HCT116 (cell line): ENCODE measurements around the gene ANO2. TPM values are rescaled to one million over a fixed set of nuclear protein-coding genes. Genes with fewer than 3 reads are reported as not detected.

Experiments
- ATAC-seq: fragments of 200-7000 bp; cut with Tn5 transposase; 2 replicates; pipeline ENCODE4 v1.9.1; 2020; ENCODE audit warnings: mild to moderate bottlenecking, moderate library complexity
- BruUV-seq: library from RNA; stranded (reverse); fragments of 400-500 nt; replicated peaks from 2 replicates; lab custom pipeline; 2021; lab: Mats Ljungman, UMichigan
- CTCF ChIA-PET: fragments of 300-600 bp; sonication (Branson Sonifier 250); formaldehyde crosslinking; loops from one replicate; lab custom pipeline; 2021; ENCODE audit warnings: antibody characterized with exemption; lab: Charles Lee
- POLR2A ChIA-PET: fragments of 300-600, 350-600 bp; sonication (Branson Sonifier 250); formaldehyde crosslinking; loops from one replicate; lab custom pipeline; 2021; ENCODE audit warnings: antibody characterized with exemption; lab: Charles Lee
- RAD21 ChIA-PET, 2 experiments: fragments of 300-600 bp; sonication (Branson Sonifier 250); formaldehyde crosslinking; loops; one replicate each; lab custom pipeline; 2023; ENCODE audit warnings: low total read pairs in 2 of 2; ENCODE audit not compliant: uncharacterized antibody in 2 of 2, unreplicated experiment in 2 of 2, low non-redundant PET in 1 of 2; lab: Charles Lee
- DNase-seq: peaks from one replicate; pipeline ENCODE4 v3.0.0-alpha.2; 2010; ENCODE audit warnings: low read depth, low spot score
- H2AFZ ChIP-seq: fragments of 200-600 bp; shearing (Covaris generic), sonication (generic); 2 replicates; pipeline ENCODE4 v1.6.1; 2017; ENCODE audit warnings: low read depth, mixed run types, mixed read lengths, antibody characterized with exemption, low read length; ENCODE audit not compliant: poor library complexity, severe bottlenecking
- H3K27ac ChIP-seq: 2 replicates; pipeline ENCODE4 v1.5.1; 2012; ENCODE audit warnings: low read depth, low read length
- H3K27me3 ChIP-seq: fragments of 200-600 bp; sonication (generic); 2 replicates; pipeline ENCODE4 v1.6.1; 2016; ENCODE audit warnings: mixed run types, low read length, mixed read lengths; ENCODE audit not compliant: insufficient read depth
- H3K36me3 ChIP-seq, 2 experiments: fragments of 200-500 bp in 1 of 2; fragments of 200-600 bp in 1 of 2; sonication (Bioruptor generic) in 1 of 2; sonication (generic) in 1 of 2; 2 replicates each; pipeline versions ENCODE4 v1.5.1 to v1.6.1; 2014 to 2016; ENCODE audit warnings: low read length in 2 of 2, inconsistent platforms in 1 of 2, mixed read lengths in 1 of 2, mixed run types in 1 of 2; ENCODE audit not compliant: insufficient read depth in 2 of 2, control insufficient read depth in 1 of 2
- H3K4me1 ChIP-seq, 2 experiments: fragments of 200-600 bp in 1 of 2; sonication (generic) in 1 of 2; 2 replicates each; pipeline versions ENCODE4 v1.5.1 to v1.6.1; 2012 to 2017; ENCODE audit warnings: low read length in 2 of 2, inconsistent platforms in 1 of 2, mild to moderate bottlenecking in 1 of 2, mixed read lengths in 1 of 2, mixed run types in 1 of 2, moderate library complexity in 1 of 2; ENCODE audit not compliant: insufficient read depth in 2 of 2, control insufficient read depth in 1 of 2
- H3K4me2 ChIP-seq: fragments of 200-600 bp; sonication (generic); 2 replicates; pipeline ENCODE4 v1.6.1; 2017; ENCODE audit warnings: mixed run types, low read length, mixed read lengths
- H3K4me3 ChIP-seq, 2 experiments: fragments of 200-600 bp in 1 of 2; sonication (generic) in 1 of 2; replicated peaks in 1 of 2; 2 replicates each; pipeline ENCODE4 v1.5.1; 2011 to 2016; ENCODE audit warnings: low read length in 2 of 2, control low read depth in 1 of 2, low read depth in 1 of 2, mild to moderate bottlenecking in 1 of 2, mixed read lengths in 1 of 2, mixed run types in 1 of 2
- H3K79me2 ChIP-seq: fragments of 200-600 bp; sonication (generic); 2 replicates; pipeline ENCODE4 v1.6.1; 2017; ENCODE audit warnings: mild to moderate bottlenecking, mixed run types, low read length, moderate library complexity, mixed read lengths; ENCODE audit not compliant: insufficient read depth
- H3K9ac ChIP-seq: fragments of 200-600 bp; sonication (generic); 2 replicates; pipeline ENCODE4 v1.6.1; 2016; ENCODE audit warnings: low read length, mixed read lengths
- H3K9me2 ChIP-seq: fragments of 200-600 bp; sonication (generic), shearing (Covaris generic); 2 replicates; pipeline ENCODE4 v1.6.1; 2017; ENCODE audit warnings: mixed run types, mild to moderate bottlenecking, moderate library complexity; ENCODE audit not compliant: insufficient read depth
- H3K9me3 ChIP-seq, 2 experiments: fragments of 200-500 bp in 1 of 2; fragments of 200-600 bp in 1 of 2; sonication (Bioruptor generic) in 1 of 2; sonication (generic) in 1 of 2; 2 replicates each; pipeline ENCODE4 v1.6.1; 2014 to 2017; ENCODE audit warnings: low read length in 2 of 2, mixed read lengths in 2 of 2, inconsistent platforms in 1 of 2, low read depth in 1 of 2, mild to moderate bottlenecking in 1 of 2, mixed run types in 1 of 2, moderate library complexity in 1 of 2; ENCODE audit not compliant: control insufficient read depth in 1 of 2, insufficient read depth in 1 of 2
- H4K20me1 ChIP-seq: fragments of 200-600 bp; sonication (generic), shearing (Covaris generic); 2 replicates; pipeline ENCODE4 v1.6.1; 2017; ENCODE audit warnings: mixed run types, mild to moderate bottlenecking, moderate library complexity; ENCODE audit not compliant: insufficient read depth
- ATF3 ChIP-seq: IDR thresholded peaks from 2 replicates; pipeline ENCODE4 v1.6.1; 2012
- CBX3 ChIP-seq: IDR thresholded peaks from 2 replicates; pipeline ENCODE4 v1.6.1; 2012; ENCODE audit warnings: low read depth
- EGR1 ChIP-seq: IDR thresholded peaks from 2 replicates; pipeline ENCODE4 v1.6.1; 2012; ENCODE audit warnings: low read depth
- ELF1 ChIP-seq: IDR thresholded peaks from 2 replicates; pipeline ENCODE4 v1.6.1; 2012; ENCODE audit warnings: low read depth, borderline replicate concordance
- EZH2phosphoT487 ChIP-seq: fragments of 200-600 bp; IDR thresholded peaks from 2 replicates; pipeline ENCODE4 v1.6.1; 2018; ENCODE audit warnings: antibody characterized with exemption, borderline replicate concordance
- FOSL1 ChIP-seq: IDR thresholded peaks from 2 replicates; pipeline ENCODE4 v1.6.1; 2012; ENCODE audit warnings: low read depth
- JUND ChIP-seq: IDR thresholded peaks from 2 replicates; pipeline ENCODE4 v1.6.1; 2012
- POLR2A ChIP-seq: IDR thresholded peaks from 2 replicates; pipeline ENCODE4 v1.7.0; 2011; ENCODE audit warnings: borderline replicate concordance; ENCODE audit not compliant: insufficient read depth, insufficient read length; ENCODE audit errors: extremely low read depth
- POLR2AphosphoS5 ChIP-seq: IDR thresholded peaks from 2 replicates; pipeline ENCODE4 v1.6.1; 2011; ENCODE audit warnings: mild to moderate bottlenecking, low read depth, low read length, moderate library complexity
- RAD21 ChIP-seq: IDR thresholded peaks from 2 replicates; pipeline ENCODE4 v1.6.1; 2012; ENCODE audit warnings: low read depth, mild to moderate bottlenecking
- REST ChIP-seq: IDR thresholded peaks from 2 replicates; pipeline ENCODE4 v1.6.1; 2012; ENCODE audit warnings: low read depth
- SIN3A ChIP-seq: IDR thresholded peaks from 2 replicates; pipeline ENCODE4 v1.6.1; 2012; ENCODE audit warnings: low read depth
- SP1 ChIP-seq: IDR thresholded peaks from 2 replicates; pipeline ENCODE4 v1.6.1; 2012; ENCODE audit warnings: low read depth
- SRF ChIP-seq: IDR thresholded peaks from 2 replicates; pipeline ENCODE4 v1.6.1; 2012; ENCODE audit warnings: low read depth
- TCF7L2 ChIP-seq: IDR thresholded peaks from 2 replicates; pipeline ENCODE4 v1.7.0; 2011; ENCODE audit warnings: borderline replicate concordance, inconsistent platforms; ENCODE audit not compliant: insufficient read depth, insufficient read length; ENCODE audit errors: extremely low read depth
- YY1 ChIP-seq: IDR thresholded peaks from 2 replicates; pipeline ENCODE4 v1.6.1; 2011; ENCODE audit warnings: low read length, low read depth, moderate library complexity, mild to moderate bottlenecking; ENCODE audit not compliant: insufficient replicate concordance; ENCODE audit errors: extremely low read depth
- ZFX ChIP-seq: fragments of 450-650 bp; IDR thresholded peaks from 2 replicates; pipeline ENCODE4 v1.6.1; 2017
- ZNF274 ChIP-seq: fragments of 200-500 bp; sonication (Bioruptor generic); IDR thresholded peaks from 2 replicates; pipeline ENCODE4 v1.6.1; 2014; ENCODE audit warnings: mild to moderate bottlenecking, low read depth, low read length, inconsistent platforms
- intact Hi-C: fragments of 100-400 bp; cut with micrococcal nuclease; formaldehyde crosslinking; loops from 2 replicates; pipeline ENCODE4 v1.10.0; 2022
- total RNA-seq: library from RNA; stranded (reverse); gene quantifications from one replicate; pipeline ENCODE4 v1.2.1, GENCODE V29; 2021; ENCODE audit not compliant: unreplicated experiment
- TF ChIP-seq, protein P1 (sequence below): IDR thresholded peaks from 2 replicates; pipeline ENCODE4 v1.6.1; 2012
- TF ChIP-seq, protein P2 (sequence below), 3 experiments: fragments of 200-600 bp in 1 of 3; sonication (generic) in 1 of 3; IDR thresholded peaks in 2 of 3; conservative IDR thresholded peaks in 1 of 3; 2 replicates each; pipeline ENCODE4 v1.5.1; 2012 to 2017; ENCODE audit warnings: low read depth in 2 of 3, low read length in 2 of 3, antibody characterized with exemption in 1 of 3, borderline replicate concordance in 1 of 3, control low read depth in 1 of 3, mild to moderate bottlenecking in 1 of 3, mixed read lengths in 1 of 3, mixed run types in 1 of 3, moderate library complexity in 1 of 3; ENCODE audit not compliant: insufficient read depth in 1 of 3

Gene ANO2
- total RNA-seq, 1 experiment from 2014 or later: not detected

GRCh38 chr12:5616854-5617253 lies 328.2 kb downstream of the ANO2 start:
- no peak for ATAC-seq
- Histone ChIP-seq H3K4me2 (no peak overlapping the region), H3K9me2 (no peaks in the 10 kb centered on the region), H4K20me1 (no peaks in the 10 kb centered on the region), H3K9ac (no peak overlapping the region), H3K9me3 (no peaks in the 10 kb centered on the region), H3K79me2 (no peaks in the 10 kb centered on the region), H3K36me3 (no peaks in the 10 kb centered on the region), H3K27me3 (0 out of 2 replicates have a peak, but pooled peaks cover 3% of the 10 kb centered on the region), H3K4me3 (no peak overlapping the region), H3K27ac (no peak overlapping the region), H3K4me1 (no peaks in the 10 kb centered on the region), H2AFZ (no peak overlapping the region)
- DNase-seq: no peak
- RAD21 ChIA-PET: no interaction called here
- TF ChIP-seq POLR2AphosphoS5 (no peak), EGR1 (no peak), CBX3 (no peak), SP1 (no peak), SRF (no peak), ZNF274 (no peak), POLR2A (no peak), YY1 (no peak), ZFX (no peak), FOSL1 (no peak), RAD21 (no peak), EZH2phosphoT487 (no peak), JUND (no peak), TCF7L2 (no peak), ELF1 (no peak), REST (no peak), SIN3A (no peak), ATF3 (no peak)
- TF ChIP-seq, protein P1, sequence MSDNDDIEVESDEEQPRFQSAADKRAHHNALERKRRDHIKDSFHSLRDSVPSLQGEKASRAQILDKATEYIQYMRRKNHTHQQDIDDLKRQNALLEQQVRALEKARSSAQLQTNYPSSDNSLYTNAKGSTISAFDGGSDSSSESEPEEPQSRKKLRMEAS: no peak
- TF ChIP-seq, protein P2, sequence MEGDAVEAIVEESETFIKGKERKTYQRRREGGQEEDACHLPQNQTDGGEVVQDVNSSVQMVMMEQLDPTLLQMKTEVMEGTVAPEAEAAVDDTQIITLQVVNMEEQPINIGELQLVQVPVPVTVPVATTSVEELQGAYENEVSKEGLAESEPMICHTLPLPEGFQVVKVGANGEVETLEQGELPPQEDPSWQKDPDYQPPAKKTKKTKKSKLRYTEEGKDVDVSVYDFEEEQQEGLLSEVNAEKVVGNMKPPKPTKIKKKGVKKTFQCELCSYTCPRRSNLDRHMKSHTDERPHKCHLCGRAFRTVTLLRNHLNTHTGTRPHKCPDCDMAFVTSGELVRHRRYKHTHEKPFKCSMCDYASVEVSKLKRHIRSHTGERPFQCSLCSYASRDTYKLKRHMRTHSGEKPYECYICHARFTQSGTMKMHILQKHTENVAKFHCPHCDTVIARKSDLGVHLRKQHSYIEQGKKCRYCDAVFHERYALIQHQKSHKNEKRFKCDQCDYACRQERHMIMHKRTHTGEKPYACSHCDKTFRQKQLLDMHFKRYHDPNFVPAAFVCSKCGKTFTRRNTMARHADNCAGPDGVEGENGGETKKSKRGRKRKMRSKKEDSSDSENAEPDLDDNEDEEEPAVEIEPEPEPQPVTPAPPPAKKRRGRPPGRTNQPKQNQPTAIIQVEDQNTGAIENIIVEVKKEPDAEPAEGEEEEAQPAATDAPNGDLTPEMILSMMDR (IDR thresholded peaks at IDR 0.05 in 2 of 3, conservative IDR thresholded peaks at IDR 0.05 in 1 of 3; ENCODE audit: borderline replicate concordance in 1 of 3, insufficient read depth in 1 of 3, low read depth in 2 of 3, low read length in 2 of 3): no peak
- no TSS peak for BruUV-seq
- CTCF ChIA-PET: no interaction called here
- POLR2A ChIA-PET: no interaction called here
- intact Hi-C loops: no loop called here
